SK-N-MC (cell line): Measurements from ENCODE around the gene SCYL1.
A peak's percentile ranks its signal among the peaks of the same experiment; 100 is the strongest.

Experiments
- EZH2 ChIP-seq: fragments of 200-600 bp; sonication (generic); IDR thresholded peaks from one replicate; pipeline ENCODE4 v1.6.1; 2017; ENCODE audit warnings: antibody characterized with exemption
- FOXP2 ChIP-seq: optimal IDR thresholded peaks from 2 replicates; pipeline ENCODE3; 2011; ENCODE audit warnings: mild to moderate bottlenecking, moderate library complexity; ENCODE audit not compliant: insufficient read depth; ENCODE audit errors: extremely low read length, control extremely low read depth
- POLR2AphosphoS5 ChIP-seq: IDR thresholded peaks from 2 replicates; pipeline ENCODE4 v1.6.1; 2012; ENCODE audit warnings: mild to moderate bottlenecking, low read depth, low read length, borderline replicate concordance

DNA sequence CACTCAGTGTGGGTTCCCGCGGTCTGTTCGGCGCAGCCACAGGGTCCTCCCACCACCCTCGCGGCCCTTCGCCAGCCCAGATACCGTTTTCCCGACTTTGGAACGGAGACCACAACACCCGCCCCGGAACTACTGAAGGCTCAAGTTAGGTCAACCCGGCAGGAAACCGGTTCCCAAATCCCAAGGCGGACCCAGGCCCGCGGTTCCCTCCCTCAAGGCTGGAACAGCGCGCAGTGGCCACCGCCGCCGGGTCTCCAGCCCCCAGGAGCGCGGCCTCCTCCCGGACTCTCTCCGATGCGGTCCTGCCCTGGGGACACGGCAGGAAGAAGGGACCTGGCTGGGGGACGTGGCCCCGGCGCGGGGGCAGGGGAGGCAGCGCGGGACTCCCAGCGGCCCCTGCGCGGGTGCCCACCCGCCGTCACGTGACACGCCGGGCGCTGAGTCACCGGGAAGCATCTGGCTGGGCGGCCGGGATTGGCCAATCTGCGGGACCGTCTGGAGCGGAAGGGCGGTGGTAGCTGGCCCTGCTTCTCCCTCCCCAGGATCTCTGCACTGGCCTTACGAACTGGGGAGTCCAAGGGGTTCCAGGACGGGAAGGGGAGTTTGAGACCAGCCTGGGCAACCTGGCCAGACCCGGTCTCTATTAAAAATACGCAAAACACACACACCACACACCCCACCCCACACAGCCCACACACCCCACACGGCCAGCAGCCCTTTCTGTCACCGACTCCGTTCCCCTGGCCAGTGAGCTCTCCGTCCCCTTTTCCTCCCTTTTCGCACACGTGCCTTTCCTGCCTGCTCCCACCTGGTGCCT lies 47.5 kb upstream of the SCYL1 start:
- TF ChIP-seq EZH2 (no peak), POLR2AphosphoS5 (peak; percentile 85), FOXP2 (no peak)
